ENCODE data around the gene KIAA1755.

KIAA1755 gene

GRCh38 chr20:38305541-38305940, 45.0 kb upstream of the KIAA1755 start:
- TF ChIP-seq, protein P1, sequence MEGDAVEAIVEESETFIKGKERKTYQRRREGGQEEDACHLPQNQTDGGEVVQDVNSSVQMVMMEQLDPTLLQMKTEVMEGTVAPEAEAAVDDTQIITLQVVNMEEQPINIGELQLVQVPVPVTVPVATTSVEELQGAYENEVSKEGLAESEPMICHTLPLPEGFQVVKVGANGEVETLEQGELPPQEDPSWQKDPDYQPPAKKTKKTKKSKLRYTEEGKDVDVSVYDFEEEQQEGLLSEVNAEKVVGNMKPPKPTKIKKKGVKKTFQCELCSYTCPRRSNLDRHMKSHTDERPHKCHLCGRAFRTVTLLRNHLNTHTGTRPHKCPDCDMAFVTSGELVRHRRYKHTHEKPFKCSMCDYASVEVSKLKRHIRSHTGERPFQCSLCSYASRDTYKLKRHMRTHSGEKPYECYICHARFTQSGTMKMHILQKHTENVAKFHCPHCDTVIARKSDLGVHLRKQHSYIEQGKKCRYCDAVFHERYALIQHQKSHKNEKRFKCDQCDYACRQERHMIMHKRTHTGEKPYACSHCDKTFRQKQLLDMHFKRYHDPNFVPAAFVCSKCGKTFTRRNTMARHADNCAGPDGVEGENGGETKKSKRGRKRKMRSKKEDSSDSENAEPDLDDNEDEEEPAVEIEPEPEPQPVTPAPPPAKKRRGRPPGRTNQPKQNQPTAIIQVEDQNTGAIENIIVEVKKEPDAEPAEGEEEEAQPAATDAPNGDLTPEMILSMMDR (IDR thresholded peaks at IDR 0.05; ENCODE audit: control extremely low read depth, extremely low read depth, low read depth, missing control alignments): no peak
- DNase-seq (ENCODE audit: extremely low spot score): no peak
- ChIA-PET CTCF (interaction anchor here (0.9 to 2.5 kb wide), 4 partner anchors 10 to 84 kb away, joined by 3 to 10 read pairs (median 4); no protein-coding TSS in a partner anchor), POLR2A (no interaction called here)

DNA sequence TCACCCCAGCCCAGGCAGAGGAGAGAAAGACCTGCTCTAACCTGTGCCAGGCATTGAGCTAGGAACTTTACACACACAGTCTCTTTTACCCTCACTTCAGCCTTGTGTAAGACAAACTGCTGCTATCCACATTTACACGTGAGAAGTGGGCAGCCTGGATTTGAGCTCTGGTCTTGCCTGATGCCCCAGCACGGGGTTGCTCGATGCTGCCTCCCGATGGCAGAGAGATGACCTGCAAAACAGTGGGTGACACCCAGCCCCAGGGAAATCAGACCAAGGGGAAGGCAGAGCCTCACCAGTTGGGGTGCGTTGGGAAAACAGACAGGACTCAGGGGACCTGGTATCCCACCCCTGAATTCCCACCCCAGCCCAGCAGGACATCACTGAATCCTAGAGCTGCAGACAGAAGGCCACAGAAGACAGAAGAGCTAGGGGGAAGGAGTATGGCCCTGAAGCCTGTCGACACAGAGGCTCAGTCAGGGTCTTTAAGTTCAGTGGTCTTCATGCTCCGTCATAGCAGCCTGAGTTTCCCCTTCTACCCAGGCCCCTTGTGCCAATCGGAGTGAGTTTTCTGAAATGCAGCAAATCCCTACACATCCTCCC, 44.4 kb upstream of the KIAA1755 start:
- TF ChIP-seq, protein P1 (IDR thresholded peaks at IDR 0.05; ENCODE audit: control extremely low read depth, extremely low read depth, low read depth, missing control alignments): peak; percentile 33
- peak; percentile 47 for DNase-seq (ENCODE audit: extremely low spot score)
- CTCF ChIA-PET: interaction anchor here (0.9 to 2.5 kb wide), 6 partner anchors 10 to 84 kb away, joined by 3 to 10 read pairs (median 4); no protein-coding TSS in a partner anchor
- POLR2A ChIA-PET: no interaction called here

DNA sequence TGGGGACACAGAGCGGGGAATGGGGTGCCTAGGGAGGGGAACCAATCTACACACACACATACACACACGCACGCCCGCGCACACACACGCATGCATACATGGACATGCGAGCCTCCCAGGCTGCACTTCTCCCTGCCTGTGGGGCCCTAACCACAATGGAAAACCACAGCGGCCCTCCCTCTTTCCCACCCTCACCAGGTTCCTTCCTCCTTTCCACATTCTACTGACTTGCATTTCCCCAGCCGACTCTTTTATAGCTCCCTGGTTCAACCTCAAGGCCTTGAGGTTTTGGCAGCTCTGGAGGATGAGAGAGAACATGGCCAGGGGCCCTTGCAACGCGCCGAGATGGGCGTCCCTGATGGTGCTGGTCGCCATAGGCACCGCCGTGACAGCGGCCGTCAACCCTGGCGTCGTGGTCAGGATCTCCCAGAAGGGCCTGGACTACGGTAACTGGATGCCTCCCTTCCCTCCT, 43.4 kb upstream of the KIAA1755 start, which contains the start of gene BPI:
Gene BPI, plus strand, starts transcription at position 249 of the 472 bp plus-strand sequence. Its CDS starts 68 bp downstream, at position 317.
- DNase-seq (ENCODE audit: extremely low spot score): no peak
- CTCF ChIA-PET: interaction anchor here (1.1 to 2.5 kb wide), 4 partner anchors 9 to 82 kb away, joined by 3 to 10 read pairs (median 4); no protein-coding TSS in a partner anchor
- TF ChIP-seq, protein P1 (IDR thresholded peaks at IDR 0.05; ENCODE audit: control extremely low read depth, extremely low read depth, low read depth, missing control alignments): no peak
- POLR2A ChIA-PET: no interaction called here

GRCh38 chr20:38302786-38303185, 42.3 kb upstream of the KIAA1755 start:
- ChIA-PET POLR2A (no interaction called here), CTCF (interaction anchor here (1.5 kb wide), 1 partner anchor 81 kb away, joined by 6 read pairs; no protein-coding TSS in a partner anchor)
- DNase-seq (ENCODE audit: extremely low spot score): no peak
- TF ChIP-seq, protein P1 (IDR thresholded peaks at IDR 0.05; ENCODE audit: control extremely low read depth, extremely low read depth, low read depth, missing control alignments): no peak

DNA sequence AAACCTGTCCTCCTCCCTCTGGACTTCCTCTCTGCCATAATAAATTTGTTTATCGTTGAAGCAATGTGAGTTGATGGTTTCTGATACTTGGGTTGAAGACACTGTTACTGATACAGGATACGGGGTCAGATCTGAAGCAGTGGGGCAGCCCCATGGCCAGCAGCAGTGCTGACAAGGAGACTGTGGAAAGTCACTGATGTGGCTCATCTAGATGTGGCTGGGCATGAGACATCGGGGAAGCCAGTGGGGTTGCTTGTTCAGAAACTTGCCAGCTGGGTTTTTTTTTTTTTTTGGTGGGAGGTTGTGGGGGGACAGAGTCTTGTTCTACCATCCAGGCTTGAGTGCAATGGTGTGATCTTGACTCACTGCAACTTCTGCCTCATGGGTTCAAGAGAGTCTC, 40.8 kb upstream of the KIAA1755 start:
- DNase-seq (ENCODE audit: extremely low spot score): no peak
- ChIA-PET POLR2A (interaction anchor here (0.7 kb wide), 1 partner anchor 421 kb away, joined by 5 read pairs; no protein-coding TSS in a partner anchor), CTCF (no interaction called here)
- TF ChIP-seq, protein P1 (IDR thresholded peaks at IDR 0.05; ENCODE audit: control extremely low read depth, extremely low read depth, low read depth, missing control alignments): no peak

DNA sequence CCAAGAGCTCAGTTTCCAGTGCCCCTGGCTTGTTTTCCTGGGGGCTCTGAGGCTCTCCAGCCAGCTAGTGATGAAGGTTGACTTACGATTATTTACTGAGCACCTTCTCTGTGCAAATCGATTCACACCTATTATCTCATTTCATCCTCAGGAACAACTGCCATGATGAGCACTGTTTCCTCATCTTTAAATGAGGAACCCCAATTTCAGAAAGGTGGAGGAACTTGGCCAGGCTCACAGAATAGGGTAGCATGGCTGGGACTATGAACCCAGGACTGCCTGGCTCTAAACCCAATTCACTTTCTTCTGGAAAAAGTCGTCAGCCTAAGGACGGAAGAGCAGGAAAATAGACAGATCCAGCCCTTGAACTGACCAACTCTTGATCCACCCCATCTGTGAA, 39.9 kb upstream of the KIAA1755 start:
- TF ChIP-seq, protein P1 (IDR thresholded peaks at IDR 0.05; ENCODE audit: control extremely low read depth, extremely low read depth, low read depth, missing control alignments): no peak
- ChIA-PET POLR2A (no interaction called here), CTCF (interaction anchor here (1.4 kb wide), 1 partner anchor 79 kb away, joined by 4 read pairs; no protein-coding TSS in a partner anchor)
- DNase-seq (ENCODE audit: extremely low spot score): no peak

All from GM10248 (cell line).